ENCODE results near the gene COL28A1.

DNA sequence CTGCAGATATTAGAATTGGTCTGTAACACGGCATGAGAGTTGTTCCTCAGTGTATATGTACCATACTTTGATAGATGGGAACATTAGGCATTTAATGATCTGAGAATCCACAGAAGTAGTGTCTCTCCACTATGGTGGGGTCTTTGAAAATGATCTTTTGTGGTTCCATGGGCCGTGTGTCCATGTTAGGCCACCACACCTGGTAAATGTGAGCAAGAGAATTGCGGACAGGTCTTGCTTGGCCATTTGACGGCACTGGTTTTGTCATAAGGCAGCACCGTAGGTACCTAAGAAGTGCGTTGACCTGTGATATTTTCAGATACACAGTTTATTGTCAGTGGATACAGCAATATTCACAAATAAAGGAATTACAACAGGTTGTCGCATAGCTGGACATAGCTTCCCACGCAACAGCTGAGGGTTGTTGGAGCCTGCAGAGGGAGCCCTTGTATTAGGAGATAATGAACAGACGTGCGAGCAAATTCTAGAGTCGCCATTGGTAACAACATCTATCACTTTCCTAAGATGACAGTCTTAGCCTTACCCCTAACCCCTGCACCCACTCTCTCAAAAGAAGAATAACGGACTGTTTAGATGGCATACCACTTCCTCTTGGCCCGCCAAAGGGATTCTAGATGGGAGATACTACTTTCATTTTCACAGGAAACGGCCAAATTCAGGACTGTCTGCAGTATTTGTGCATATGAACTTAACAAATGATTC lies 111.4 kb downstream of the COL28A1 start:
- TF ChIP-seq, protein P1, sequence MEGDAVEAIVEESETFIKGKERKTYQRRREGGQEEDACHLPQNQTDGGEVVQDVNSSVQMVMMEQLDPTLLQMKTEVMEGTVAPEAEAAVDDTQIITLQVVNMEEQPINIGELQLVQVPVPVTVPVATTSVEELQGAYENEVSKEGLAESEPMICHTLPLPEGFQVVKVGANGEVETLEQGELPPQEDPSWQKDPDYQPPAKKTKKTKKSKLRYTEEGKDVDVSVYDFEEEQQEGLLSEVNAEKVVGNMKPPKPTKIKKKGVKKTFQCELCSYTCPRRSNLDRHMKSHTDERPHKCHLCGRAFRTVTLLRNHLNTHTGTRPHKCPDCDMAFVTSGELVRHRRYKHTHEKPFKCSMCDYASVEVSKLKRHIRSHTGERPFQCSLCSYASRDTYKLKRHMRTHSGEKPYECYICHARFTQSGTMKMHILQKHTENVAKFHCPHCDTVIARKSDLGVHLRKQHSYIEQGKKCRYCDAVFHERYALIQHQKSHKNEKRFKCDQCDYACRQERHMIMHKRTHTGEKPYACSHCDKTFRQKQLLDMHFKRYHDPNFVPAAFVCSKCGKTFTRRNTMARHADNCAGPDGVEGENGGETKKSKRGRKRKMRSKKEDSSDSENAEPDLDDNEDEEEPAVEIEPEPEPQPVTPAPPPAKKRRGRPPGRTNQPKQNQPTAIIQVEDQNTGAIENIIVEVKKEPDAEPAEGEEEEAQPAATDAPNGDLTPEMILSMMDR (conservative IDR thresholded peaks at IDR 0.05; ENCODE audit: low read length): peak; percentile 90
- no peak for TF ChIP-seq EZH2phosphoT487 (IDR thresholded peaks at IDR 0.05; ENCODE audit: borderline replicate concordance)
